ENCODE results near the gene FIS1. TPM values are rescaled to one million over a fixed set of nuclear protein-coding genes. Genes with fewer than 3 reads are reported as not detected.
"Not testable (repeated sequence)": the region's sequence is repeated elsewhere in the genome, so short reads cannot be mapped to it uniquely, and the experiment has no call there.

FIS1 gene
- total RNA-seq, 1 donor from 2014 or later, result 140 TPM

GRCh38 chr7:101258243-101258731 lies 13.4 kb upstream of the FIS1 start:
- peaks cover 4% of the 10 kb centered on the region for H3K27me3 Mint-ChIP-seq (ENCODE audit: low read depth, unreplicated experiment)
- H2AFZ ChIP-seq (ENCODE audit: low read depth, low read length), result no peak overlapping the region
- no peaks in the 10 kb centered on the region for H3K4me1 ChIP-seq (ENCODE audit: insufficient read depth, low read length)
- H3K4me2 ChIP-seq (ENCODE audit: low read length), result no peak overlapping the region
- no peak overlapping the region for H3K27ac Mint-ChIP-seq (ENCODE audit: unreplicated experiment)
- no peaks in the 10 kb centered on the region for H3K36me3 Mint-ChIP-seq (ENCODE audit: low read depth, unreplicated experiment)
- H3K36me3 ChIP-seq (ENCODE audit: insufficient read depth, low read length), result no peaks in the 10 kb centered on the region
- no peak overlapping the region for H3K4me3 ChIP-seq (ENCODE audit: insufficient read depth, low read depth, low read length)
- H3K9me3 ChIP-seq (ENCODE audit: insufficient read depth, low read depth, low read length), result no peaks in the 10 kb centered on the region
- H3K4me3 Mint-ChIP-seq (ENCODE audit: unreplicated experiment), result no peak overlapping the region
- no peak overlapping the region for H3K27ac ChIP-seq (ENCODE audit: low read depth, low read length)
- TF ChIP-seq EZH2 (IDR thresholded peaks at IDR 0.05; ENCODE audit: insufficient read depth, low read length) (no peak), CTCF (IDR thresholded peaks at IDR 0.05; ENCODE audit: insufficient read depth, low read depth, low read length) (no peak)
- no peaks in the 10 kb centered on the region for H4K20me1 ChIP-seq (ENCODE audit: insufficient read depth, low read length)
- no peaks in the 10 kb centered on the region for H3K4me1 Mint-ChIP-seq (ENCODE audit: low read depth, unreplicated experiment)
- H3K79me2 ChIP-seq (ENCODE audit: insufficient read depth, low read length), result no peaks in the 10 kb centered on the region
- no peaks in the 10 kb centered on the region for H3K27me3 ChIP-seq (ENCODE audit: insufficient read depth, low read length)
- no peaks in the 10 kb centered on the region for H3K9me3 Mint-ChIP-seq (ENCODE audit: unreplicated experiment)
- FAIRE-seq (no peak), DNase-seq (ENCODE audit: low read depth) (no peak)
- H3K9ac ChIP-seq (ENCODE audit: low read length), result no peak overlapping the region

- Histone ChIP-seq H3K9ac (ENCODE audit: low read length) (no peak overlapping the region), H2AFZ (ENCODE audit: low read depth, low read length) (no peak overlapping the region), H3K4me1 (ENCODE audit: insufficient read depth, low read length) (peaks cover 3% of the 10 kb centered on the region), H3K79me2 (ENCODE audit: insufficient read depth, low read length) (peaks cover 13% of the 10 kb centered on the region), H4K20me1 (ENCODE audit: insufficient read depth, low read length) (no peaks in the 10 kb centered on the region), H3K36me3 (ENCODE audit: insufficient read depth, low read length) (no peaks in the 10 kb centered on the region), H3K27ac (ENCODE audit: low read depth, low read length) (no peak overlapping the region), H3K9me3 (ENCODE audit: insufficient read depth, low read depth, low read length) (no peaks in the 10 kb centered on the region), H3K4me2 (ENCODE audit: low read length) (no peak overlapping the region), H3K4me3 (ENCODE audit: insufficient read depth, low read depth, low read length) (no peak overlapping the region), H3K27me3 (ENCODE audit: insufficient read depth, low read length) (no peaks in the 10 kb centered on the region)
- Mint-ChIP-seq H3K4me1 (ENCODE audit: low read depth, unreplicated experiment) (peaks cover 5% of the 10 kb centered on the region), H3K4me3 (ENCODE audit: unreplicated experiment) (no peak overlapping the region), H3K9me3 (ENCODE audit: unreplicated experiment) (peaks cover 4% of the 10 kb centered on the region), H3K27ac (ENCODE audit: unreplicated experiment) (no peak overlapping the region), H3K27me3 (ENCODE audit: low read depth, unreplicated experiment) (peaks cover 4% of the 10 kb centered on the region), H3K36me3 (ENCODE audit: low read depth, unreplicated experiment) (peaks cover 2% of the 10 kb centered on the region)
- DNase-seq (ENCODE audit: low read depth) (no peak), FAIRE-seq (no peak)
- TF ChIP-seq EZH2 (IDR thresholded peaks at IDR 0.05; ENCODE audit: insufficient read depth, low read length), result no peak
- TF ChIP-seq CTCF (IDR thresholded peaks at IDR 0.05; ENCODE audit: insufficient read depth, low read depth, low read length), result no peak
Measured at GRCh38 chr7:101255796-101256195, 10.9 kb upstream of the FIS1 start.

- H3K36me3 Mint-ChIP-seq (ENCODE audit: low read depth, unreplicated experiment), result not testable (repeated sequence)
Measured at GRCh38 chr7:101253199-101253598, 8.3 kb upstream of the FIS1 start.

More at GRCh38 chr7:101253199-101253598, 8.3 kb upstream of the FIS1 start:
- H4K20me1 ChIP-seq (ENCODE audit: insufficient read depth, low read length), result peaks cover 10% of the 10 kb centered on the region
- H3K4me1 Mint-ChIP-seq (ENCODE audit: low read depth, unreplicated experiment), result peaks cover 12% of the 10 kb centered on the region
- not testable (repeated sequence) for H3K9ac ChIP-seq (ENCODE audit: low read length); H3K9me3 Mint-ChIP-seq (ENCODE audit: unreplicated experiment); H2AFZ ChIP-seq (ENCODE audit: low read depth, low read length); H3K4me3 Mint-ChIP-seq (ENCODE audit: unreplicated experiment); DNase-seq (ENCODE audit: low read depth); H3K27me3 Mint-ChIP-seq (ENCODE audit: low read depth, unreplicated experiment); H3K27ac Mint-ChIP-seq (ENCODE audit: unreplicated experiment); H3K9me3 ChIP-seq (ENCODE audit: insufficient read depth, low read depth, low read length); H3K27me3 ChIP-seq (ENCODE audit: insufficient read depth, low read length); FAIRE-seq; H3K36me3 ChIP-seq (ENCODE audit: insufficient read depth, low read length); H3K4me3 ChIP-seq (ENCODE audit: insufficient read depth, low read depth, low read length); H3K27ac ChIP-seq (ENCODE audit: low read depth, low read length); H3K4me1 ChIP-seq (ENCODE audit: insufficient read depth, low read length)
- peak overlapping the region; percentile 87 for H3K4me2 ChIP-seq (ENCODE audit: low read length)
- H3K79me2 ChIP-seq (ENCODE audit: insufficient read depth, low read length), result peaks cover 36% of the 10 kb centered on the region

Data from astrocyte (in vitro differentiated cells and primary cell).